ENCODE measurements around the gene SYS1.

Gene SYS1

GRCh38 chr20:45392733-45393132 lies 29.8 kb downstream of the SYS1 start:
- H3K36me3 ChIP-seq (ENCODE audit: low read depth), result no peaks in the 10 kb centered on the region
- DNase-seq (ENCODE audit: low spot score) (no peak), ATAC-seq (ENCODE audit: low read depth) (peak; percentile 50; the same call in 2 of the 3 replicates)
- no peak overlapping the region for H3K4me3 ChIP-seq (ENCODE audit: severe bottlenecking)
- no peaks in the 10 kb centered on the region for H3K9me3 ChIP-seq (ENCODE audit: severe bottlenecking)
- peak; percentile 67 for TF ChIP-seq CTCF (IDR thresholded peaks at IDR 0.05; ENCODE audit: poor library complexity, severe bottlenecking)
- no peaks in the 10 kb centered on the region for H3K27me3 ChIP-seq (ENCODE audit: insufficient read depth, poor library complexity, severe bottlenecking)
- H3K27ac ChIP-seq (ENCODE audit: poor library complexity, severe bottlenecking), result no peak overlapping the region
- no peaks in the 10 kb centered on the region for H3K4me1 ChIP-seq (ENCODE audit: insufficient read depth, poor library complexity, severe bottlenecking)

- H3K9me3 ChIP-seq (ENCODE audit: severe bottlenecking), result peaks cover 5% of the 10 kb centered on the region
- DNase-seq (ENCODE audit: low spot score) (peak; percentile 79), ATAC-seq (ENCODE audit: low read depth) (peak; percentile 9; the same call in 1 of the 3 replicates)
- H3K27me3 ChIP-seq (ENCODE audit: insufficient read depth, poor library complexity, severe bottlenecking), result no peaks in the 10 kb centered on the region
- H3K4me3 ChIP-seq (ENCODE audit: severe bottlenecking), result no peak overlapping the region
- H3K4me1 ChIP-seq (ENCODE audit: insufficient read depth, poor library complexity, severe bottlenecking), result no peaks in the 10 kb centered on the region
- H3K36me3 ChIP-seq (ENCODE audit: low read depth), result no peaks in the 10 kb centered on the region
- no peak for TF ChIP-seq CTCF (IDR thresholded peaks at IDR 0.05; ENCODE audit: poor library complexity, severe bottlenecking)
- no peak overlapping the region for H3K27ac ChIP-seq (ENCODE audit: poor library complexity, severe bottlenecking)
Measured at GRCh38 chr20:45394221-45395113, 31.5 kb downstream of the SYS1 start.

GRCh38 chr20:45395114-45395415 lies 32.1 kb downstream of the SYS1 start:
- Histone ChIP-seq H3K27ac (ENCODE audit: poor library complexity, severe bottlenecking) (no peak overlapping the region), H3K4me3 (ENCODE audit: severe bottlenecking) (no peak overlapping the region), H3K36me3 (ENCODE audit: low read depth) (no peaks in the 10 kb centered on the region), H3K4me1 (ENCODE audit: insufficient read depth, poor library complexity, severe bottlenecking) (no peaks in the 10 kb centered on the region), H3K9me3 (ENCODE audit: severe bottlenecking) (peaks cover 8% of the 10 kb centered on the region), H3K27me3 (ENCODE audit: insufficient read depth, poor library complexity, severe bottlenecking) (no peaks in the 10 kb centered on the region)
- DNase-seq (ENCODE audit: low spot score) (no peak), ATAC-seq (ENCODE audit: low read depth) (no peak)
- no peak for TF ChIP-seq CTCF (IDR thresholded peaks at IDR 0.05; ENCODE audit: poor library complexity, severe bottlenecking)

GRCh38 chr20:45399018-45399417 lies 36.1 kb downstream of the SYS1 start:
- DNase-seq (ENCODE audit: low spot score), result no peak
- TF ChIP-seq CTCF (IDR thresholded peaks at IDR 0.05; ENCODE audit: poor library complexity, severe bottlenecking), result no peak
- no peaks in the 10 kb centered on the region for H3K27me3 ChIP-seq (ENCODE audit: insufficient read depth, poor library complexity, severe bottlenecking)

More at GRCh38 chr20:45399018-45399417, 36.1 kb downstream of the SYS1 start:
- H3K4me3 ChIP-seq (ENCODE audit: severe bottlenecking), result no peak overlapping the region
- ATAC-seq (ENCODE audit: low read depth), result no peak
- peaks cover 21% of the 10 kb centered on the region for H3K9me3 ChIP-seq (ENCODE audit: severe bottlenecking)
- H3K4me1 ChIP-seq (ENCODE audit: insufficient read depth, poor library complexity, severe bottlenecking), result no peaks in the 10 kb centered on the region
- H3K27ac ChIP-seq (ENCODE audit: poor library complexity, severe bottlenecking), result no peak overlapping the region
- no peaks in the 10 kb centered on the region for H3K36me3 ChIP-seq (ENCODE audit: low read depth)

Measured in RWPE2 (cell line).